HEK293 (cell line): ENCODE results near the gene MESP2.
"Not testable (repeated sequence)": the region's sequence is repeated elsewhere in the genome, so short reads cannot be mapped to it uniquely, and the experiment has no call there.

Experiments used
- CTCF ChIA-PET: fragments of 350-600 bp; formaldehyde crosslinking; extraction: SDS; loops from one replicate; lab custom pipeline; 2021; ENCODE audit warnings: antibody characterized with exemption; lab: Yijun Ruan, JAX
- POLR2A ChIA-PET: fragments of 300-600 bp; formaldehyde crosslinking; extraction: SDS; loops from one replicate; lab custom pipeline; 2020; ENCODE audit warnings: antibody characterized with exemption, inconsistent platforms; lab: Yijun Ruan, JAX
- H3K27ac ChIP-seq: fragments of 200-500 bp; sonication (Bioruptor generic); 2 replicates; pipeline ENCODE4 v1.5.1; 2014; ENCODE audit warnings: low read depth, low read length, control low read depth, inconsistent platforms; ENCODE audit errors: extremely low read depth
- H3K36me3 ChIP-seq, 2 experiments: fragments of 200-500 bp in 1 of 2; sonication (Bioruptor generic) in 1 of 2; 1 replicate in 1 of 2; 2 replicates in 1 of 2; pipeline ENCODE4 v1.5.1; 2014 to 2017; ENCODE audit warnings: inconsistent platforms in 2 of 2, low read length in 2 of 2; ENCODE audit not compliant: control insufficient read depth in 2 of 2, insufficient read depth in 1 of 2
- H3K4me1 ChIP-seq: fragments of 200-500 bp; sonication (Bioruptor generic); 2 replicates; pipeline ENCODE4 v1.5.1; 2014; ENCODE audit warnings: mild to moderate bottlenecking, low read length, inconsistent platforms; ENCODE audit not compliant: control insufficient read depth, insufficient read depth
- H3K4me3 ChIP-seq: 2 replicates; pipeline ENCODE4 v1.5.1; 2011; ENCODE audit warnings: low read depth, mild to moderate bottlenecking, control low read depth, low read length, moderate library complexity
- H3K9me3 ChIP-seq: fragments of 200-500 bp; sonication (Bioruptor generic); 2 replicates; pipeline ENCODE4 v1.5.1; 2014; ENCODE audit warnings: low read depth, low read length, inconsistent platforms; ENCODE audit not compliant: control insufficient read depth, insufficient read depth
- SP3 ChIP-seq: fragments of 450-650 bp; formaldehyde crosslinking; IDR thresholded peaks from 2 replicates; pipeline ENCODE4 v1.5.1; 2016; ENCODE audit warnings: missing biosample characterization, missing genetic modification characterization
- ZNF140 ChIP-seq: fragments of 450-650 bp; formaldehyde crosslinking; IDR thresholded peaks from 2 replicates; pipeline ENCODE4 v1.5.1; 2016; ENCODE audit warnings: missing biosample characterization, missing genetic modification characterization
- ZNF266 ChIP-seq: fragments of 450-650 bp; formaldehyde crosslinking; IDR thresholded peaks from 2 replicates; pipeline ENCODE4 v1.5.1; 2016; ENCODE audit warnings: missing biosample characterization, missing genetic modification characterization, low read depth
- ZNF501 ChIP-seq: fragments of 450-650 bp; formaldehyde crosslinking; IDR thresholded peaks from 2 replicates; pipeline ENCODE4 v1.5.1; 2016; ENCODE audit warnings: missing biosample characterization, missing genetic modification characterization
- ZNF510 ChIP-seq: fragments of 450-650 bp; formaldehyde crosslinking; IDR thresholded peaks from 2 replicates; pipeline ENCODE4 v1.5.1; 2018; ENCODE audit warnings: mild to moderate bottlenecking, missing genetic modification characterization, missing biosample characterization; ENCODE audit not compliant: insufficient replicate concordance
- TF ChIP-seq, protein P1 (sequence below): fragments of 450-650 bp; formaldehyde crosslinking; IDR thresholded peaks from 2 replicates; pipeline ENCODE4 v1.5.1; 2017; ENCODE audit warnings: missing biosample characterization, missing genetic modification characterization
- TF ChIP-seq, protein P2 (sequence below): fragments of 450-650 bp; formaldehyde crosslinking; IDR thresholded peaks from 2 replicates; pipeline ENCODE4 v1.5.1; 2016; ENCODE audit warnings: missing biosample characterization, missing genetic modification characterization, borderline replicate concordance
- TF ChIP-seq, protein P3 (sequence below): fragments of 450-650 bp; formaldehyde crosslinking; IDR thresholded peaks from 2 replicates; pipeline ENCODE4 v1.5.1; 2016; ENCODE audit warnings: missing biosample characterization, missing genetic modification characterization

MESP2 gene

DNA sequence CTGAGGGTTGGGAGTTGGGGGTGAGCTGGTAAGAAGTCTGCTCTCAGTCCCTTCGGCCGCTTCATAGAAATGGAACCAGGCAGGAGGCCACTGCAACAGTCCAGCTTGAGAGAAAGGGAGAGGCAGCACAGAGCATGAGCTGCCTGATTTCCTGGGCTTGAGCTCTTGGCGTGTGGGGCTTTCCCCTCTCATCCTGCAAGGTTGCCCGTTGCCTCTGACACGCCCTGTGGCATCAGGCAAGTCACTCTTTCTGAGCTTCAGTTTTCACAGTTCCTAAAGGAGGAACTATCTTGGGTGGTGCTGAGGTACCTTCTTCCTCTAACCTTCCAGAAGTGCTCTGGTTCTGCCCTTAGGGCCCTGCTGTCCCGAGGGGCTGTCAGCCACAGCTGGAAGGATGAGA, 4.9 kb downstream of the MESP2 start:
- no peak for TF ChIP-seq ZNF266 (tag by site-specific recombination)
- TF ChIP-seq, all 188 proteins: peak for 0
- ChIA-PET POLR2A (no interaction called here), CTCF (interaction anchor here (0.5 to 1.1 kb wide), 4 partner anchors 38 to 91 kb away, joined by 3 to 4 read pairs (median 3); no protein-coding TSS in a partner anchor)
- Histone ChIP-seq H3K9me3 (no peaks in the 10 kb centered on the region), H3K27ac (no peak overlapping the region), H3K36me3 (no peaks in the 10 kb centered on the region), H3K4me3 (no peak overlapping the region), H3K4me1 (no peaks in the 10 kb centered on the region; the same call in 1 of the 2 replicates)

DNA sequence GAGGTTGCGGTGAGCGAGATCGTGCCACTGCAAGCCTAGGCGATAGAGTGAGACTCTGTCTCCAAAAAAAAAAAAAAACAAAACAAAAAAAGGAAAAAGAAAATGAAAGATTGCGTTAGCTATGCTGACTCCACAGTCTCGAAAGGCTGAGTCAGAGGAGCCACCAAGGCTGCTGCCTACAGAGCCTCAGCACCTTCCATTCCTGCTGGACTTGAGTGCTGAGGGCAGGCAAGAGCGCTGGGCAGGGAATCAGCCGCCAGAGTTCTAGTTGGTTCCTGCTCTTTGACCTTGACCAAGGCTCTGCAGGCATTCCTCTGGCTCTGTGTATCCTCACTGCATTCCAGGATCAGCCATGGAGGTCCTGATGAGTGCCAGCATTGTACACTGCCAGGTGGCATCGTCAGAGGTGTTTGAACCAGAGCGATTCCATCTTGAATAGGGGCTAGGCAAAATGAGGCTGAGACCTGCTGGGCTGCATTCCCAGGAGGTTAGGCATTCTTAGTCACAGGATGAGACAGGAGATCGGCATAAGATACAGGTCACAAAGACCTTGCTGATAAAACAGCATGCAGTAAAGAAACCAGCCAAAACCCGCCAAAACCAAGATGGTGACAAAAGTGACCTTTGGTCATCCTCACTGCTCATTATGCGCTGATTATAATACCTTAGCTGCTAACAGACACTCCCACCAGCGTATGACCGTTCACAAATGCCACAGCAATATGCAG, 5.9 kb downstream of the MESP2 start:
- no peak overlapping the region for H3K27ac ChIP-seq
- no peak overlapping the region for H3K4me3 ChIP-seq
- ChIA-PET POLR2A (interaction anchor here (0.6 kb wide), 1 partner anchor 267 kb away, joined by 4 read pairs; no protein-coding TSS in a partner anchor), CTCF (interaction anchor here (0.6 to 1.1 kb wide), 2 partner anchors 62 to 90 kb away, joined by 3 to 4 read pairs; no protein-coding TSS in a partner anchor)
- H3K9me3 ChIP-seq = no peaks in the 10 kb centered on the region
- no peak for TF ChIP-seq SP3 (tag by site-specific recombination)
- TF ChIP-seq, protein P1, sequence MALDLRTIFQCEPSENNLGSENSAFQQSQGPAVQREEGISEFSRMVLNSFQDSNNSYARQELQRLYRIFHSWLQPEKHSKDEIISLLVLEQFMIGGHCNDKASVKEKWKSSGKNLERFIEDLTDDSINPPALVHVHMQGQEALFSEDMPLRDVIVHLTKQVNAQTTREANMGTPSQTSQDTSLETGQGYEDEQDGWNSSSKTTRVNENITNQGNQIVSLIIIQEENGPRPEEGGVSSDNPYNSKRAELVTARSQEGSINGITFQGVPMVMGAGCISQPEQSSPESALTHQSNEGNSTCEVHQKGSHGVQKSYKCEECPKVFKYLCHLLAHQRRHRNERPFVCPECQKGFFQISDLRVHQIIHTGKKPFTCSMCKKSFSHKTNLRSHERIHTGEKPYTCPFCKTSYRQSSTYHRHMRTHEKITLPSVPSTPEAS = no peak
- no peak for TF ChIP-seq ZNF510 (tag by site-specific recombination)
- no peak for TF ChIP-seq ZNF501
- TF ChIP-seq ZNF140 = no peak
- TF ChIP-seq, protein P2, sequence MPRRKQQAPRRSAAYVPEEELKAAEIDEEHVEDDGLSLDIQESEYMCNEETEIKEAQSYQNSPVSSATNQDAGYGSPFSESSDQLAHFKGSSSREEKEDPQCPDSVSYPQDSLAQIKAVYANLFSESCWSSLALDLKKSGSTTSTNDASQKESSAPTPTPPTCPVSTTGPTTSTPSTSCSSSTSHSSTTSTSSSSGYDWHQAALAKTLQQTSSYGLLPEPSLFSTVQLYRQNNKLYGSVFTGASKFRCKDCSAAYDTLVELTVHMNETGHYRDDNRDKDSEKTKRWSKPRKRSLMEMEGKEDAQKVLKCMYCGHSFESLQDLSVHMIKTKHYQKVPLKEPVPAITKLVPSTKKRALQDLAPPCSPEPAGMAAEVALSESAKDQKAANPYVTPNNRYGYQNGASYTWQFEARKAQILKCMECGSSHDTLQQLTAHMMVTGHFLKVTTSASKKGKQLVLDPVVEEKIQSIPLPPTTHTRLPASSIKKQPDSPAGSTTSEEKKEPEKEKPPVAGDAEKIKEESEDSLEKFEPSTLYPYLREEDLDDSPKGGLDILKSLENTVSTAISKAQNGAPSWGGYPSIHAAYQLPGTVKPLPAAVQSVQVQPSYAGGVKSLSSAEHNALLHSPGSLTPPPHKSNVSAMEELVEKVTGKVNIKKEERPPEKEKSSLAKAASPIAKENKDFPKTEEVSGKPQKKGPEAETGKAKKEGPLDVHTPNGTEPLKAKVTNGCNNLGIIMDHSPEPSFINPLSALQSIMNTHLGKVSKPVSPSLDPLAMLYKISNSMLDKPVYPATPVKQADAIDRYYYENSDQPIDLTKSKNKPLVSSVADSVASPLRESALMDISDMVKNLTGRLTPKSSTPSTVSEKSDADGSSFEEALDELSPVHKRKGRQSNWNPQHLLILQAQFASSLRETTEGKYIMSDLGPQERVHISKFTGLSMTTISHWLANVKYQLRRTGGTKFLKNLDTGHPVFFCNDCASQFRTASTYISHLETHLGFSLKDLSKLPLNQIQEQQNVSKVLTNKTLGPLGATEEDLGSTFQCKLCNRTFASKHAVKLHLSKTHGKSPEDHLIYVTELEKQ (tag by site-specific recombination) = no peak
- TF ChIP-seq, protein P3, sequence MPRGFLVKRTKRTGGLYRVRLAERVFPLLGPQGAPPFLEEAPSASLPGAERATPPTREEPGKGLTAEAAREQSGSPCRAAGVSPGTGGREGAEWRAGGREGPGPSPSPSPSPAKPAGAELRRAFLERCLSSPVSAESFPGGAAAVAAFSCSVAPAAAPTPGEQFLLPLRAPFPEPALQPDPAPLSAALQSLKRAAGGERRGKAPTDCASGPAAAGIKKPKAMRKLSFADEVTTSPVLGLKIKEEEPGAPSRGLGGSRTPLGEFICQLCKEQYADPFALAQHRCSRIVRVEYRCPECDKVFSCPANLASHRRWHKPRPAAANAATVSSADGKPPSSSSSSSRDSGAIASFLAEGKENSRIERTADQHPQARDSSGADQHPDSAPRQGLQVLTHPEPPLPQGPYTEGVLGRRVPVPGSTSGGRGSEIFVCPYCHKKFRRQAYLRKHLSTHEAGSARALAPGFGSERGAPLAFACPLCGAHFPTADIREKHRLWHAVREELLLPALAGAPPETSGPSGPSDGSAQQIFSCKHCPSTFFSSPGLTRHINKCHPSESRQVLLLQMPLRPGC (tag by site-specific recombination) = no peak
- no peaks in the 10 kb centered on the region for H3K4me1 ChIP-seq
- no peaks in the 10 kb centered on the region for H3K36me3 ChIP-seq

DNA sequence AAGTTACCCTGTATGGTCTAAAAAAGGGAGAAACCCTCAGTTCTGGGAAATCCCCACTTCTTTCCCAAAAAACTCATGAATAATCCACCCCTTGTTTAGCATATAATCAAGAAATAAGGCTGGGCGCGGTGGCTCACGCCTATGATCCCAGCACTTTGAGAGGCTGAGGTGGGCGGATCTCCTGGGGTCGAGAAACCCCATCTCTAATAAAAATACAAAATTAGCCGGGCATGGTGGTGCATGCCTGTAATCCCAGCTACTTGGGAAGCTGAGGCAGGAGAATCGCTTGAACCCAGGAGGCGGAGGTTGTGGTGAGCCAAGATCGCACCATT, 6.5 kb downstream of the MESP2 start:
- H3K27ac ChIP-seq, POLR2A ChIA-PET, H3K9me3 ChIP-seq, H3K4me3 ChIP-seq, H3K36me3 ChIP-seq, H3K4me1 ChIP-seq: not testable (repeated sequence)
- CTCF ChIA-PET = interaction anchor here (1.5 kb wide), 1 partner anchor 92 kb away, joined by 7 read pairs; no protein-coding TSS in a partner anchor
